ENCODE measurements around the gene UBASH3A.
"Not testable (repeated sequence)": the region's sequence is repeated elsewhere in the genome, so short reads cannot be mapped to it uniquely, and the experiment has no call there.

UBASH3A gene

GRCh38 chr21:42468491-42469131, 64.9 kb downstream of the UBASH3A start:
- peak; percentile 96 for DNase-seq (ENCODE audit: low read depth)

- DNase-seq (ENCODE audit: low read depth) = no peak
Observed at GRCh38 chr21:42469272-42469671, 65.6 kb downstream of the UBASH3A start.

GRCh38 chr21:42469726-42470125, 66.0 kb downstream of the UBASH3A start:
- not testable (repeated sequence) for DNase-seq (ENCODE audit: low read depth)

- no peak for DNase-seq (ENCODE audit: low read depth)
Observed at GRCh38 chr21:42471206-42471605, 67.5 kb downstream of the UBASH3A start.

- no peak for DNase-seq (ENCODE audit: low read depth)
Observed at GRCh38 chr21:42471716-42472330, 68.1 kb downstream of the UBASH3A start.

DNA sequence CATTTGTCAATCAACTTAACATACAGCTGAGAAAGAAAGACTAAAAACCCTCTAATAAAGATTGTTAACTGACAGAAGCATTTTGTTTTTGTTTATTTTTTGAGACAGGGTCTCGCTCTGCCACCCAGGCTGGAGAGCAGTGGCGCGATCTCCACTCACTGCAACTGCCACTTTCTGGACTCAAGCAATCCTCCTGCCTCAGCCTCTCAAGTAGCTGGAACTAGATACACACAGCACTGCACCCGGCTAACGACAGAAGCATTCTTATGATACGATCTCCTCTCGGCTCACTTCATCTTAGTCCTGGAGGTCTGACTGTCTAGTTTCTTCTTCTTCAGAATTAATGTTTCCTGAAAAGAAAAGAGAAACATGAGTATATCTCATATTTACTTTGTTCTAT, 68.8 kb downstream of the UBASH3A start:
- no peak for DNase-seq (ENCODE audit: low read depth)

GRCh38 chr21:42473498-42474042, 69.9 kb downstream of the UBASH3A start:
- no peak for DNase-seq (ENCODE audit: low read depth)

DNA sequence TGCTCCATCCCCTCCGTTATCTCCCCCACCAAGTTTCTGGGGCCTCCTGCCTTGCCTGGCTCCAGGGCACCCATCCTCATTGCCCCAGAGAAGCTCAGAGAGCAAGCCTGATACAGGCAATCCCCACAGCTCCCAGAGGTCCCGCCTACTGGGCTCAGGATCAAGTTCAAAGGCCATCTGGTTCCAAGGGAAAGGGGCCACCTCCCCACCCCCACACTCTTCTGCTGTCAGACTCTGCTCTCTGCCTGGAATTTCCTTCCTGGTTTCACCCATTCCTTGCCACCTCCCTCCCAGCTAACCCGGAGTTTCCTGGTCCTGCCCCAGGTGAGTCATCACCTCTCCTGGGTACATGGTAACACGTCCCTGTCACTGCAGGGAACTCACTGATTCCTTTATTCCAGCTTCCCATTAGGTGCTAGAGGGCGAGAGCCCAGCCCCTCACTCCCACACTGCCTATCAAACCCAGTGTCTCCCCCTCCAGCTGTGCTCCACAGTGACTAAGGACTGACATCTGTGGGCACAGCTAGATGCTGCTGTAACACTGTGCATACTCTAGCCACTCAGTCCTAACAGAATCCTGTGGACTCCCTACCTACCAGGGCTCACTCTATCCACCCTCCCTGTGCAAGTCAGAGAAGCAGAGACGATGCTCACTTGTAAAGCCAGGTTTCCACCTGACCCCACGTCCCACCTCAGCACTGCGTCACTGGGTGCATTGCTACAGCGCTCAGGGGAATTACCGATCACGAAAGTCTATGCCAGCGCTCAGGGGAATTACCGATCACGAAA, 70.5 kb downstream of the UBASH3A start:
- DNase-seq (ENCODE audit: low read depth) = no peak

GRCh38 chr21:42475036-42475435, 71.3 kb downstream of the UBASH3A start:
- DNase-seq (ENCODE audit: low read depth) = no peak

DNA sequence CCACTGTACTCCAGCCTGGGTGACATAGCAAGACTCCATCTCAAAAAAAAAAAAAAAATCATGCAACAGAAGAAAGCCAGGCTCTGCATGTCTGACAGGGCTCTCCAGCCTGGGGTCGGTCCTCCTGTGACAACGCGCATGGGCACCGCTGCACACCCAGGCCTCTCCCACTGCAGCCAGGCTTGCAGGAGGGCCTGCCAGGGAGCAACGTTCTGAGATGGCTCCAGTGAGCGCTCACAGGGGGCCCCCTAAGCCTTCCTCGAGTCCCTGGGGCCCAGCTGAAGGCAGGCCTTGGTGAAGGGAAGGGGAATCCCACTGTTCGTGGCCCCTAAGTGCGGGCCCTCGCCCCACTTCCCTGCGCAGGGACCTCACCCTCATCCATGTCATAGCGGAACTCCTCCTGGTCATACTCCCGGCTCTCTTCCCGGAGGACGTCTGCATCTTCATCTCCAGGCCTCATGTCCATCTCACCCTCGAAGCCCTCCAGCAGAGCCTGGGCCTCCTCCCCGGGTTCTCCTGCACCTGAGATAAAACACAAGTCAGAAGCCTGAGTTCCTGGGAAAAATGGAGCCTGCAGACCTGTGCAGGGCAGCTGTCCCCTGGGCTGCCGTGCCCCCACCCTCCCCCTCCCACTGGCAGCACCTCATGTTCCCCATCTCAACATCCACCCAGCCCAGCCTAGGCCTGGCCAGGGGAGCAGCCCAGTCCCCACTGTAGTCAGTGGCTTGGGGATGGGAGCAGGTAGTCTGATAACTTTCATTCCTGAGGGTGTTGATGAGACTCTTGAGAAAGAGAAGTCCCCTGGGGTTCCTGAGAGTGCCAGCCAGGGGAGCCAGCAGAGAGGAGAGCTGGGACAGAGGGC, 72.1 kb downstream of the UBASH3A start:
- DNase-seq (ENCODE audit: low read depth) = no peak

GRCh38 chr21:42476388-42477331, 73.0 kb downstream of the UBASH3A start:
- DNase-seq (ENCODE audit: low read depth) = no peak

- DNase-seq (ENCODE audit: low read depth) = no peak
Observed at GRCh38 chr21:42478504-42478903, 74.8 kb downstream of the UBASH3A start.

DNA sequence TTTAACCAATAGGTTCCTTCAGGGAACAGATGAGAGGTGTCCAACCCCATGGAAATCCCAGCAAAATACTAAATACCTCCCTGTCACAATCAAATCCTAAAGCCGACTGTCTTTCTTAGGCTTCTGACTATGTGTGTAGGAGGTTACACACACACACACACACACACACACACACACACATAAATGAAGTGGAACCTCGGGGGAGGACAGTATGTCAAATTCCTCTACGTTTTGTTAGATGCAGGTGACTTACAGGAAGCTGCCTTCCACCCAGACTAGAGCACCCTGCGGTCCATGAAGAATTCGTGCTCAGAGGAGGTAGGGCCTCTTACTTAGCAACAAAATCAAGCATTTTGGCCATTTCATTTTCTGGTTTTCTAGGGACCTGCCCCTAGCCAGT, 75.9 kb downstream of the UBASH3A start:
- DNase-seq (ENCODE audit: low read depth) = no peak

- DNase-seq (ENCODE audit: low read depth) = no peak
Observed at GRCh38 chr21:42480736-42481135, 77.0 kb downstream of the UBASH3A start.

DNA sequence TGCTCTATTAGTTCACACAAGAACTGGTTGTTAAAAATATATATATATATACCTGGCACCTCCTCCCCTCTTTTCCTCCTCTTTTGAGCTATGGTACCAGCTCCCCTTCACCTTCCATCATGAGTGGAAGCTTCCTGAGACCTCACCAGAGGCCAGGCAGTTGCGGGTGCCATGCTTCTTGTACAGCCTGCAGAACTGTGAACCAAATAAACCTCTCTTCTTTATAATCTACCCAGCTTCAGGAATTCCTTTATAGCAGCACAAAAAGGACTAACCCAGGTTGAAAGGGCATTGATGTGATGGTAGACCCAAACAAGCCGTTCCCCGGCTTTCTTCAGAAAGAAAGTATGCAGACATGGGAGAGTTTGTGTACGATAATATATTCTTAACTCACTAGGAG, 77.5 kb downstream of the UBASH3A start:
- DNase-seq (ENCODE audit: low read depth) = no peak

GRCh38 chr21:42484966-42485365, 81.3 kb downstream of the UBASH3A start:
- DNase-seq (ENCODE audit: low read depth) = no peak

DNA sequence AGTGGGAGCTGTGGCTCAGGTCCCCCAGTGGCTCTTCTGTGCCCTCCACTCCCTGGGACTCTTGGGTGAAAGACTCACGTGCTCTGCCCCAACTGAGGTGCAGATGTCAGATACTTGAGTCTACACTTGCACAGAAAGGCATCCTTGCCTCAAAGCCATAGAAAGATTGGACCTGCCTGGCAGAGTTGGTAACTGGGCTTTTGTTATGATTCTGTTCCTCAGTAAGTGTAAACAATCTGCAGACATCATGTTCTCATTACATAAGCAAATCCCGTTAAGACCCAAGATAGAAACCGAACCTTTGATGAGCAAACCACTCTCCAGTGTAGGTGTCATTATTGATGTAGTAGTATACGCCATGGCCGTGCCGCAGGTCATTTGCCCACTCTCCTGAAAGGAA, 82.4 kb downstream of the UBASH3A start:
- DNase-seq (ENCODE audit: low read depth) = no peak

GRCh38 chr21:42486531-42486930, 82.8 kb downstream of the UBASH3A start:
- no peak for DNase-seq (ENCODE audit: low read depth)

- no peak for DNase-seq (ENCODE audit: low read depth)
Observed at GRCh38 chr21:42489006-42489563, 85.4 kb downstream of the UBASH3A start.

DNA sequence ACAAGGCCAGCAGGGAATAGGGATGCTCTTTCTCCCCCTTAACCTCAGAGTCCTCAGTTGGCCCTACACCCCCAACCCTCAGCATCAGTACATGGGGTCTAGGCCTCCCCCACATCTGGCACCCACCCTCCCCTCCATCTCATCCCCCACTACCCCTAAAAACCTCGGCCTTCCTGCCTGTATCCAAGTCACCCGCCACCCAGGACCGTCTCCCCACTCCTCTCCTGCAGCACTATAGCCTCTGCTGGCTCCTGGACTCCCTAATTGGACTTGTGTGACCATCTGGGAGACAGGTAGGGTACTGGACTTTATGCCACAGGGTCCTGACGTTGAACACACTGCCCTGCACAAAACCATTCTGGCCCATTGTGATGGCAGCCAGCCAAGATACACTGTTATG, 86.3 kb downstream of the UBASH3A start:
- DNase-seq (ENCODE audit: low read depth) = no peak

DNA sequence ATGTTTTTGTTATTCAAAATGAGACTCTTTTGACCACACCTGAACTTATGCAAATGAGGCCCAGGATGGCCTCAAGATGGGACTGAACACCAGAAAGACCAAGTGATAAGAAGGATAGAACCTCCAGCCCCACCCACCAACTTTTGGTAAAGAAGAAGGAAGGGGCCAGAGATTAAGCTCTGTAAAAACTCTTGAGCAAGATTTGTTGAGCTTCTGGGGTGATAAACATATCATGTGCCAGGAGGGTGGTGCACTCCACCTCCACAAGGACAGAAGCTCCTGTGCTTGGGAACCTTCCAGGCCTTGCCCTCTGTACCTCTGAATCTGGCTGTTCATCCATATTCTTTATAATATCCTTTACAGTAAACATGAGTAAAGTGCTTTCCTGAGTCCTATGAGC, 87.0 kb downstream of the UBASH3A start:
- DNase-seq (ENCODE audit: low read depth) = no peak

All from CMK (cell line).